Neural progenitor cell (in vitro differentiated cells): ENCODE data around the gene LYPLA2.

Source experiments
- CTCF ChIP-seq: fragments of 200-600 bp; sonication (generic); IDR thresholded peaks from 2 replicates; pipeline ENCODE4 v1.5.1; 2017; ENCODE audit warnings: antibody characterized with exemption, mild to moderate bottlenecking
- EZH2 ChIP-seq: fragments of 200-600 bp; sonication (generic); IDR thresholded peaks from 2 replicates; pipeline ENCODE4 v1.6.1; 2017; ENCODE audit warnings: antibody characterized with exemption, mild to moderate bottlenecking, moderate library complexity

GRCh38 chr1:23748016-23748415 is 42.9 kb upstream of the LYPLA2 start:
- no peak for TF ChIP-seq CTCF
- no peak for TF ChIP-seq EZH2
